ENCODE results near the gene THTPA.

DNA sequence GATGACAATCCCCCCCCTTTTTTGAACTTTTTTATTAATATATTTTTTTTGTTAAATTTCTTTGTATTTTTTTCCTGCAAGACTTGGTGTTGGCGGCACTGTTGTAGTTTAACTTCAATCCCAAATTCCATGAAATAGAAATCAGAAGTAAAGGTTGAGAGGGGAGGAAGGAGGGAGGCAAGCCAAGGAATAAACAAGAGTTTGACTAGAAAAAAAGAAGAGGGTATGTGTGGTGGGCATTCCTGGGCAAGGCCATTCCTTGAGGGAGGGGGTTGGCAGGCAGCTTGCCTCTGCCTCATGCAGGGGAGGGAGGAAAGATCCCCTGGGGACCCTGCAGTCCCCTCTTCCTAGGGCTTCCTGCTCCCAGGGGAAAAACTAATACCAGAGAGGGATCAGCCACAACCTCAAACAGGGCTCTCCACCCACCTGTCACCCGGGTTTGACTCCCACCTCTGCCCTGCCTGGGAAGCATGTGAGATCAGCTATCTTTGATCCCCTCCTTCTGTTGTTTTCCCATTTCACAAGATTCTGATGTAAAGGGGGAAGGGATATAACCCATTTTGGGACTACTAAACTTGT, 12.0 kb downstream of the THTPA start:
- TF ChIP-seq TEAD4 (IDR thresholded peaks at IDR 0.05) (no peak), RAD21 (IDR thresholded peaks at IDR 0.05; ENCODE audit: low read depth) (no peak)
- TF ChIP-seq, protein P1, sequence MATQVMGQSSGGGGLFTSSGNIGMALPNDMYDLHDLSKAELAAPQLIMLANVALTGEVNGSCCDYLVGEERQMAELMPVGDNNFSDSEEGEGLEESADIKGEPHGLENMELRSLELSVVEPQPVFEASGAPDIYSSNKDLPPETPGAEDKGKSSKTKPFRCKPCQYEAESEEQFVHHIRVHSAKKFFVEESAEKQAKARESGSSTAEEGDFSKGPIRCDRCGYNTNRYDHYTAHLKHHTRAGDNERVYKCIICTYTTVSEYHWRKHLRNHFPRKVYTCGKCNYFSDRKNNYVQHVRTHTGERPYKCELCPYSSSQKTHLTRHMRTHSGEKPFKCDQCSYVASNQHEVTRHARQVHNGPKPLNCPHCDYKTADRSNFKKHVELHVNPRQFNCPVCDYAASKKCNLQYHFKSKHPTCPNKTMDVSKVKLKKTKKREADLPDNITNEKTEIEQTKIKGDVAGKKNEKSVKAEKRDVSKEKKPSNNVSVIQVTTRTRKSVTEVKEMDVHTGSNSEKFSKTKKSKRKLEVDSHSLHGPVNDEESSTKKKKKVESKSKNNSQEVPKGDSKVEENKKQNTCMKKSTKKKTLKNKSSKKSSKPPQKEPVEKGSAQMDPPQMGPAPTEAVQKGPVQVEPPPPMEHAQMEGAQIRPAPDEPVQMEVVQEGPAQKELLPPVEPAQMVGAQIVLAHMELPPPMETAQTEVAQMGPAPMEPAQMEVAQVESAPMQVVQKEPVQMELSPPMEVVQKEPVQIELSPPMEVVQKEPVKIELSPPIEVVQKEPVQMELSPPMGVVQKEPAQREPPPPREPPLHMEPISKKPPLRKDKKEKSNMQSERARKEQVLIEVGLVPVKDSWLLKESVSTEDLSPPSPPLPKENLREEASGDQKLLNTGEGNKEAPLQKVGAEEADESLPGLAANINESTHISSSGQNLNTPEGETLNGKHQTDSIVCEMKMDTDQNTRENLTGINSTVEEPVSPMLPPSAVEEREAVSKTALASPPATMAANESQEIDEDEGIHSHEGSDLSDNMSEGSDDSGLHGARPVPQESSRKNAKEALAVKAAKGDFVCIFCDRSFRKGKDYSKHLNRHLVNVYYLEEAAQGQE (IDR thresholded peaks at IDR 0.05; ENCODE audit: low read depth), result no peak

All from Ishikawa (cell line).